Endothelial cell of umbilical vein (primary cell): ENCODE data around the gene CA6. TPM values are rescaled to one million over a fixed set of nuclear protein-coding genes. Genes with fewer than 3 reads are reported as not detected.

Experiments
- BruUV-seq: library from RNA; stranded (reverse); fragments of 400-500 nt; replicated peaks from 2 replicates; lab custom pipeline; 2021; lab: Mats Ljungman, UMichigan
- CTCF ChIA-PET: fragments of 300-600, 350-600 bp; sonication (Branson Sonifier 250); formaldehyde crosslinking; loops from one replicate; lab custom pipeline; 2021; ENCODE audit warnings: antibody characterized with exemption, inconsistent platforms; lab: Charles Lee
- POLR2A ChIA-PET: fragments of 300-600, 350-600 bp; sonication (Branson Sonifier 250); formaldehyde crosslinking; loops from one replicate; lab custom pipeline; 2021; ENCODE audit warnings: antibody characterized with exemption, inconsistent platforms; lab: Charles Lee
- DNase-seq: peaks from one replicate; pipeline ENCODE4 v3.0.0-alpha.2; 2011; ENCODE audit warnings: low read depth, low spot score
- FAIRE-seq: peaks from 2 replicates; lab custom pipeline; 2011; peaks lifted over from hg19 to GRCh38; lab: Jason Lieb, UNC
- H2AFZ ChIP-seq: 2 replicates; pipeline ENCODE4 v1.6.0; 2012; ENCODE audit warnings: low read depth, low read length, control low read depth, inconsistent platforms
- H3K27ac ChIP-seq: 2 replicates; pipeline ENCODE4 v1.5.1; 2011; ENCODE audit warnings: low read depth, mild to moderate bottlenecking, control low read depth, low read length, moderate library complexity; ENCODE audit not compliant: insufficient read depth
- H3K27me3 ChIP-seq, 2 experiments: 2 replicates each; pipeline versions ENCODE4 v1.6.0 to v1.6.1; 2011; ENCODE audit warnings: low read length in 2 of 2, mixed read lengths in 1 of 2; ENCODE audit not compliant: control insufficient read depth in 2 of 2, insufficient read depth in 2 of 2
- H3K36me3 ChIP-seq, 2 experiments: 2 replicates in 1 of 2; 3 replicates in 1 of 2; pipeline ENCODE4 v1.5.1; 2011; ENCODE audit warnings: low read length in 2 of 2, mild to moderate bottlenecking in 1 of 2, moderate library complexity in 1 of 2; ENCODE audit not compliant: control insufficient read depth in 2 of 2, insufficient read depth in 2 of 2; ENCODE audit errors: extremely low read depth in 1 of 2
- H3K4me1 ChIP-seq: 3 replicates; pipeline ENCODE4 v1.5.1; 2011; ENCODE audit warnings: mild to moderate bottlenecking, low read length; ENCODE audit not compliant: control insufficient read depth, insufficient read depth; ENCODE audit errors: extremely low read depth
- H3K4me2 ChIP-seq: 2 replicates; pipeline ENCODE4 v1.6.1; 2011; ENCODE audit warnings: low read length, control low read depth, mixed read lengths; ENCODE audit not compliant: insufficient read depth
- H3K4me3 ChIP-seq, 3 experiments: fragments of 200-600 bp in 1 of 3; sonication (generic), shearing (Covaris generic) in 1 of 3; replicated peaks in 1 of 3; 2 replicates each; pipeline ENCODE4 v1.5.1; 2011 to 2016; ENCODE audit warnings: control low read depth in 3 of 3, low read length in 3 of 3, mild to moderate bottlenecking in 2 of 3, inconsistent platforms in 1 of 3, low read depth in 1 of 3, moderate library complexity in 1 of 3; ENCODE audit not compliant: insufficient read depth in 1 of 3
- H3K79me2 ChIP-seq: 2 replicates; pipeline ENCODE4 v1.6.0; 2012; ENCODE audit warnings: low read length, inconsistent platforms; ENCODE audit not compliant: control insufficient read depth, insufficient read depth
- H3K9ac ChIP-seq: replicated peaks from 2 replicates; pipeline ENCODE3; 2011; ENCODE audit warnings: low read length, control low read depth; ENCODE audit not compliant: insufficient read depth; ENCODE audit errors: extremely low read depth
- H3K9me1 ChIP-seq: replicated peaks from 3 replicates; pipeline ENCODE4 v1.6.0; 2011; ENCODE audit warnings: mild to moderate bottlenecking, low read length; ENCODE audit not compliant: control insufficient read depth, insufficient read depth; ENCODE audit errors: extremely low read depth
- H3K9me3 ChIP-seq: replicated peaks from 2 replicates; pipeline ENCODE4 v1.5.1; 2012; ENCODE audit warnings: low read length, inconsistent platforms; ENCODE audit not compliant: control insufficient read depth, insufficient read depth
- H4K20me1 ChIP-seq: replicated peaks from 2 replicates; pipeline ENCODE3; 2011; ENCODE audit warnings: mild to moderate bottlenecking, low read length; ENCODE audit not compliant: control insufficient read depth, insufficient read depth; ENCODE audit errors: extremely low read depth
- CTCF ChIP-seq, 2 donors: IDR thresholded peaks; 1 replicate in 1 of 2; 2 replicates in 1 of 2; pipeline ENCODE4 v1.5.1; 2011; ENCODE audit warnings: low read length in 2 of 2, mild to moderate bottlenecking in 2 of 2, moderate library complexity in 2 of 2, control low read depth in 1 of 2, inconsistent platforms in 1 of 2, low read depth in 1 of 2; ENCODE audit not compliant: insufficient read depth in 1 of 2; ENCODE audit errors: extremely low read depth in 1 of 2
- EZH2 ChIP-seq: IDR thresholded peaks from 2 replicates; pipeline ENCODE4 v1.6.1; 2012; ENCODE audit warnings: borderline replicate concordance, low read depth, mild to moderate bottlenecking, moderate library complexity, low read length, inconsistent platforms; ENCODE audit not compliant: severe bottlenecking
- FOS ChIP-seq: IDR thresholded peaks from 2 replicates; pipeline ENCODE4 v1.6.1; 2011; ENCODE audit warnings: mild to moderate bottlenecking, low read length, moderate library complexity, borderline replicate concordance; ENCODE audit not compliant: insufficient read depth
- GATA2 ChIP-seq: IDR thresholded peaks from 2 replicates; pipeline ENCODE4 v1.7.0; 2011; ENCODE audit warnings: low read depth, mild to moderate bottlenecking, moderate library complexity, mixed read lengths, low read length; ENCODE audit not compliant: insufficient read length, insufficient read depth
- JUN ChIP-seq: IDR thresholded peaks from 2 replicates; pipeline ENCODE4 v1.6.1; 2011; ENCODE audit warnings: borderline replicate concordance, low read depth; ENCODE audit not compliant: insufficient read length, insufficient read depth
- MAX ChIP-seq: IDR thresholded peaks from 2 replicates; pipeline ENCODE4 v1.6.1; 2011; ENCODE audit not compliant: insufficient read depth, insufficient read length
- MYC ChIP-seq: IDR thresholded peaks from one replicate; pipeline ENCODE4 v1.6.1; 2011; ENCODE audit warnings: mild to moderate bottlenecking, low read depth, low read length
- POLR2A ChIP-seq: IDR thresholded peaks from 2 replicates; pipeline ENCODE4 v1.6.1; 2012; ENCODE audit warnings: low read depth, mild to moderate bottlenecking, control low read depth, low read length
- POLR2AphosphoS5 ChIP-seq: IDR thresholded peaks from 2 replicates; pipeline ENCODE4 v1.6.1; 2012; ENCODE audit warnings: low read depth, mild to moderate bottlenecking, control low read depth, low read length, moderate library complexity; ENCODE audit not compliant: insufficient read depth
- dilution Hi-C: fragments of 300-500 bp; cut with MboI; formaldehyde crosslinking; loops from one replicate; pipeline ENCODE4 v1.15.0; 2019; ENCODE audit warnings: low sequenced_read_pairs; ENCODE audit not compliant: extremely low pct_ligation_motif_present
- intact Hi-C: fragments of 100-400 bp; cut with micrococcal nuclease; formaldehyde crosslinking; loops from one replicate; pipeline ENCODE4 v1.10.0; 2022
- polyA plus RNA-seq, 4 experiments: library from polyadenylated mRNA; depleted of rRNA in 3 of 4; stranded (reverse) in 3 of 4; unstranded in 1 of 4; fragments of >200 nt; gene quantifications; 2 replicates each; pipeline versions ENCODE4 v1.2.1 to v1.2.3, GENCODE V29; 2011 to 2012; ENCODE audit warnings: missing spikeins in 1 of 4
- total RNA-seq: library from RNA; stranded (reverse); gene quantifications from 2 replicates; pipeline ENCODE4 v1.2.3, GENCODE V29; 2021

Gene CA6
- total and polyA plus RNA-seq, 2 donors (not counting 3 experiments of a cell fraction or from before 2014, with no cell fraction given): not detected

DNA sequence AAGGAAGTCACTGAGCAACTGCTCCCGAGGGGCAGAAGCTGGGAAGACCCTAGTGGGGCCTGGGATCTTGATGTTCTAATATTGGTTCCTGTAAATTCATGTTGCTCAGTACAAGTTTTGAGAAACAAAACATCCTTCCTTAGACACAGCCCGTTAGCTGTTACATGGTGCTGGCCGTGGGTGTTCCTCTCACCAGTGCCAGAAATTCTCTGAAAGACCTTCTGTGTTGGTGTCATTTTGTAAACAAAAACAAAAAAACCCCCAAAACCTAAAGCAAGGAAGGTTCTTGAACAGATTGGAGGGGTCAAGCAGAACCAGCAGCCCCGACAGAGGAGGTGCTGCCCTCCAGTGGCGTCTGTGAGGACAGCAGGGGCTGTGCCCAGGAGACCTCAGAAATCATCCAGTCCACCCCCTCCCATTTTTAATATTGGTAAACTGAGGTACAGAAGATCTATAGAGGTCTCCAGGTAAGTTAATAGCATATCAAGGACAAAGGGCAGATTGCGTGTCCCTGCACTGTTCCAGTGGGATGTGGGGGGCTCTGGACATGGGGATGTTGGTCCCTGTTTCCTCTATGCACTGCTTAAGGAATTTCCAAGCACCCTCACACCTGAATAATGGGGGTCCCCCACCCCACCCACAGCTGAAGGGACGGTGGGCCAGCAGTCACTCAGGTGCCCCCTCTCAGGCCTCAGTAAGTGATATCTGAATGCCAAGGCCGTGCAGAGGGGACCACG is 42.4 kb downstream of the CA6 start:
- intact Hi-C loops: loop anchor here (1.0 to 2.0 kb wide), 2 partner anchors 17 to 70 kb away; no protein-coding TSS in a partner anchor
- no peak for TF ChIP-seq POLR2AphosphoS5
- TF ChIP-seq CTCF (IDR thresholded peaks at IDR 0.05; ENCODE audit: extremely low read depth in 1 of 2, insufficient read depth in 1 of 2, low read depth in 1 of 2, low read length in 2 of 2): peak; percentile 88 to 93
- Histone ChIP-seq H4K20me1 (no peaks in the 10 kb centered on the region), H3K9me3 (no peaks in the 10 kb centered on the region), H3K4me1 (peaks cover 16% of the 10 kb centered on the region), H3K9me1 (no peaks in the 10 kb centered on the region), H3K27me3 (no peaks in the 10 kb centered on the region), H3K4me3 (no peak overlapping the region), H3K4me2 (no peak overlapping the region), H3K36me3 (no peaks in the 10 kb centered on the region), H3K27ac (peak overlapping the region; percentile 50), H3K9ac (no peak overlapping the region), H3K79me2 (no peaks in the 10 kb centered on the region), H2AFZ (peak overlapping the region; percentile 84)
- dilution Hi-C loops: no loop called here
- peak; percentile 64 for DNase-seq
- ChIA-PET CTCF (interaction anchor here (0.8 to 8.7 kb wide), 14 partner anchors 10 to 129 kb away, joined by 3 to 119 read pairs (median 9); no protein-coding TSS in a partner anchor), POLR2A (no interaction called here)
- peak; percentile 88 for FAIRE-seq
- no TSS peak for BruUV-seq

GRCh38 chr1:8988618-8988967 is 42.9 kb downstream of the CA6 start:
- CTCF ChIA-PET: interaction anchor here (1.0 to 8.7 kb wide), 10 partner anchors 14 to 130 kb away, joined by 3 to 119 read pairs (median 10); no protein-coding TSS in a partner anchor
- H3K4me1 ChIP-seq: peaks cover 16% of the 10 kb centered on the region
- H3K27ac ChIP-seq: no peak overlapping the region
- H3K79me2 ChIP-seq: no peaks in the 10 kb centered on the region
- FAIRE-seq (no peak), DNase-seq (no peak)
- POLR2A ChIA-PET: no interaction called here
- BruUV-seq: no TSS peak
- H3K36me3 ChIP-seq: no peaks in the 10 kb centered on the region
- no peaks in the 10 kb centered on the region for H4K20me1 ChIP-seq
- intact Hi-C loops (loop anchor here (1.0 to 2.0 kb wide), 2 partner anchors 16 to 70 kb away; no protein-coding TSS in a partner anchor), dilution Hi-C loops (no loop called here)
- no peaks in the 10 kb centered on the region for H3K9me1 ChIP-seq
- H3K4me2 ChIP-seq: no peak overlapping the region
- H2AFZ ChIP-seq: no peak overlapping the region
- no peak overlapping the region for H3K4me3 ChIP-seq
- TF ChIP-seq MAX (no peak), CTCF (IDR thresholded peaks at IDR 0.05; ENCODE audit: extremely low read depth in 1 of 2, insufficient read depth in 1 of 2, low read depth in 1 of 2, low read length in 2 of 2) (no peak), MYC (no peak), POLR2A (no peak), POLR2AphosphoS5 (no peak), EZH2 (no peak), JUN (no peak), GATA2 (no peak), FOS (no peak)
- H3K27me3 ChIP-seq: no peaks in the 10 kb centered on the region
- no peak overlapping the region for H3K9ac ChIP-seq
- H3K9me3 ChIP-seq: no peaks in the 10 kb centered on the region
